ENCODE data around the gene TOE1. TPM values are rescaled to one million over a fixed set of nuclear protein-coding genes. Genes with fewer than 3 reads are reported as not detected.

Gene TOE1
- total and polyA plus RNA-seq, 2 donors (not counting 1 experiment from before 2014, with no cell fraction given), result 9.0 to 12.1 TPM

DNA sequence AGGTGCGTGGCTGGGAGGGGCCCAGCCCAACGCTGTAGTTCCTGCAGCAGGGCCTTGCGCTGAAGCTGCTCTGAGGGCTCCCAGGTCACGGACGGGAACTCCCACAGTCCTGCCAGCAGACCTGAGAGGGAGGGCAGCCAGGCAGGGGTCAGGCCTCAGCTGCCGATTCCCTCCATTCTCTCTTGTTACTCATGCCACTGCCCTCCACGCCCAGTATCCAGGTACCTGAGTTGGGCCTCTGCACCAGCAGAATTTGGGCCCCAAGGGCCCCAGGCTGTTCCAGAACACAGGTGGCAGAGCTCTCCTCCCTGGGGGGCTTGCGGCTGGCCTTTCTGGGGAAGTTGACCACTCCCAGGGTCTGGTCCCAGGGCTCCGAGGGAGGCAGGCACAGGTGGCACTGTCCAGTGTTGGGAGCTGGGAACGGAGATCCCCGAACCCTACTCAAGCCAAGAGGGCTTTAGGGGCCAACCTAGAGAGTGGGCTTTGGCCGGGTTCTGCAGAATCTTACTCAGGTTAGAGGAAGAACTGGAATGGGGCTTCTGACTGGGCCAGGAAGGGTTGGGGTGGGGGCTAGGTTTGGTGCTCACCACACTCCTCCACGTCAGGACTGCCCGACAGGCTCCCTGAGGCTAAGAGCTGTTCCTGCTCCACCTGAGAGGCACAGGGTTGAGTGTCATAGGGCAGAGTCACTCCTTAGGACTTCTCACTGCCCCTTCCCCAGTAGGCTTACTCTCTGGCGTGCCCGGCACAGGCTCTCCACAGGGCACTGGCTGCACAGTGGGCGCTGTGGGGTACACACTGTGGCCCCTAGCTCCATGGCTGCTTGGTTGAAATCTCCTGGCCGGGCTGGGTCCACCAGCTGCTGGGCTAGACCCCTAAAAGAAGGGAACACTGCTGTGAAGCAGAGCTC lies 8.3 kb upstream of the TOE1 start:
- no peaks in the 10 kb centered on the region for H3K9me3 ChIP-seq (ENCODE audit: control insufficient read depth, insufficient read depth, low read depth, low read length)
- H3K4me1 ChIP-seq (ENCODE audit: control insufficient read depth, extremely low read depth, insufficient read depth, low read length), result peaks cover 6% of the 10 kb centered on the region
- no peak overlapping the region for H3K27ac ChIP-seq (ENCODE audit: insufficient read depth, low read length)
- H3K27me3 ChIP-seq (ENCODE audit: control insufficient read depth, insufficient read depth, low read length), result no peaks in the 10 kb centered on the region
- no peaks in the 10 kb centered on the region for H4K20me1 ChIP-seq (ENCODE audit: control insufficient read depth, extremely low read depth, insufficient read depth, low read length)
- H3K79me2 ChIP-seq (ENCODE audit: control insufficient read depth, insufficient read depth, low read length), result no peaks in the 10 kb centered on the region
- no peak overlapping the region for H3K9ac ChIP-seq (ENCODE audit: insufficient read depth, low read length)
- no peak overlapping the region for H2AFZ ChIP-seq (ENCODE audit: low read length)
- DNase-seq (ENCODE audit: low read depth in 2 of 2), result no peak
- H3K36me3 ChIP-seq (ENCODE audit: control insufficient read depth, insufficient read depth, low read length), result peaks cover 5% of the 10 kb centered on the region
- no peak overlapping the region for H3K4me2 ChIP-seq (ENCODE audit: extremely low read depth, insufficient read depth, low read length)
- no peak overlapping the region for H3K4me3 ChIP-seq (replicated peaks in 1 of 4; ENCODE audit: control extremely low read depth in 1 of 4, insufficient read depth in 1 of 4, low read depth in 3 of 4, low read length in 4 of 4)
- TF ChIP-seq, protein P1, sequence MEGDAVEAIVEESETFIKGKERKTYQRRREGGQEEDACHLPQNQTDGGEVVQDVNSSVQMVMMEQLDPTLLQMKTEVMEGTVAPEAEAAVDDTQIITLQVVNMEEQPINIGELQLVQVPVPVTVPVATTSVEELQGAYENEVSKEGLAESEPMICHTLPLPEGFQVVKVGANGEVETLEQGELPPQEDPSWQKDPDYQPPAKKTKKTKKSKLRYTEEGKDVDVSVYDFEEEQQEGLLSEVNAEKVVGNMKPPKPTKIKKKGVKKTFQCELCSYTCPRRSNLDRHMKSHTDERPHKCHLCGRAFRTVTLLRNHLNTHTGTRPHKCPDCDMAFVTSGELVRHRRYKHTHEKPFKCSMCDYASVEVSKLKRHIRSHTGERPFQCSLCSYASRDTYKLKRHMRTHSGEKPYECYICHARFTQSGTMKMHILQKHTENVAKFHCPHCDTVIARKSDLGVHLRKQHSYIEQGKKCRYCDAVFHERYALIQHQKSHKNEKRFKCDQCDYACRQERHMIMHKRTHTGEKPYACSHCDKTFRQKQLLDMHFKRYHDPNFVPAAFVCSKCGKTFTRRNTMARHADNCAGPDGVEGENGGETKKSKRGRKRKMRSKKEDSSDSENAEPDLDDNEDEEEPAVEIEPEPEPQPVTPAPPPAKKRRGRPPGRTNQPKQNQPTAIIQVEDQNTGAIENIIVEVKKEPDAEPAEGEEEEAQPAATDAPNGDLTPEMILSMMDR (conservative IDR thresholded peaks at IDR 0.05 in 1 of 2, IDR thresholded peaks at IDR 0.05 in 1 of 2; ENCODE audit: low read depth in 1 of 2, low read length in 2 of 2), result no peak
- no peak for TF ChIP-seq EZH2 (IDR thresholded peaks at IDR 0.05; ENCODE audit: low read length, missing control alignments)

DNA sequence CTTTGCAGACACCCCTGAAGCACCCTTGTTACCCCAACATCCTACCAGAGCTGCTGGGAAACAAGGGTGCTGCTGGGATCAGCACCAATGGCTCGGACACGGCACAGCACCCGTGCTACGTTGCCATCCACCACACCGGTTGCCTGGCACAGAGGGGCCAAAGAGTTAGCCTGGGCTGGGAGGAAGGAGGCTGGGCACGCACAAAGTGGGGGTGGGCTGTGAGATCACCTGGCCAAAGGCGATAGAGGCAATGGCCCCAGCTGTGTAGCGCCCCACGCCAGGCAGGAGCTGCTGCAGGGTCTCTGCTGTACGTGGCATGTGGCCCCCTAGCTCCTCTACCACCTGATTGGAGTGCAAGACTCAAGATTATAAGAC lies 7.6 kb upstream of the TOE1 start:
- H3K4me1 ChIP-seq (ENCODE audit: control insufficient read depth, extremely low read depth, insufficient read depth, low read length), result peaks cover 3% of the 10 kb centered on the region
- H3K4me3 ChIP-seq (replicated peaks in 1 of 4; ENCODE audit: control extremely low read depth in 1 of 4, insufficient read depth in 1 of 4, low read depth in 3 of 4, low read length in 4 of 4), result no peak overlapping the region
- H3K79me2 ChIP-seq (ENCODE audit: control insufficient read depth, insufficient read depth, low read length), result no peaks in the 10 kb centered on the region
- no peak overlapping the region for H3K9ac ChIP-seq (ENCODE audit: insufficient read depth, low read length)
- no peak for DNase-seq (ENCODE audit: low read depth in 2 of 2)
- no peaks in the 10 kb centered on the region for H3K27me3 ChIP-seq (ENCODE audit: control insufficient read depth, insufficient read depth, low read length)
- H2AFZ ChIP-seq (ENCODE audit: low read length), result no peak overlapping the region
- no peaks in the 10 kb centered on the region for H4K20me1 ChIP-seq (ENCODE audit: control insufficient read depth, extremely low read depth, insufficient read depth, low read length)
- H3K9me3 ChIP-seq (ENCODE audit: control insufficient read depth, insufficient read depth, low read depth, low read length), result no peaks in the 10 kb centered on the region
- TF ChIP-seq EZH2 (IDR thresholded peaks at IDR 0.05; ENCODE audit: low read length, missing control alignments), result no peak
- TF ChIP-seq, protein P1 (conservative IDR thresholded peaks at IDR 0.05 in 1 of 2, IDR thresholded peaks at IDR 0.05 in 1 of 2; ENCODE audit: low read depth in 1 of 2, low read length in 2 of 2), result no peak
- no peak overlapping the region for H3K4me2 ChIP-seq (ENCODE audit: extremely low read depth, insufficient read depth, low read length)
- H3K36me3 ChIP-seq (ENCODE audit: control insufficient read depth, insufficient read depth, low read length), result peaks cover 5% of the 10 kb centered on the region
- H3K27ac ChIP-seq (ENCODE audit: insufficient read depth, low read length), result no peak overlapping the region

DNA sequence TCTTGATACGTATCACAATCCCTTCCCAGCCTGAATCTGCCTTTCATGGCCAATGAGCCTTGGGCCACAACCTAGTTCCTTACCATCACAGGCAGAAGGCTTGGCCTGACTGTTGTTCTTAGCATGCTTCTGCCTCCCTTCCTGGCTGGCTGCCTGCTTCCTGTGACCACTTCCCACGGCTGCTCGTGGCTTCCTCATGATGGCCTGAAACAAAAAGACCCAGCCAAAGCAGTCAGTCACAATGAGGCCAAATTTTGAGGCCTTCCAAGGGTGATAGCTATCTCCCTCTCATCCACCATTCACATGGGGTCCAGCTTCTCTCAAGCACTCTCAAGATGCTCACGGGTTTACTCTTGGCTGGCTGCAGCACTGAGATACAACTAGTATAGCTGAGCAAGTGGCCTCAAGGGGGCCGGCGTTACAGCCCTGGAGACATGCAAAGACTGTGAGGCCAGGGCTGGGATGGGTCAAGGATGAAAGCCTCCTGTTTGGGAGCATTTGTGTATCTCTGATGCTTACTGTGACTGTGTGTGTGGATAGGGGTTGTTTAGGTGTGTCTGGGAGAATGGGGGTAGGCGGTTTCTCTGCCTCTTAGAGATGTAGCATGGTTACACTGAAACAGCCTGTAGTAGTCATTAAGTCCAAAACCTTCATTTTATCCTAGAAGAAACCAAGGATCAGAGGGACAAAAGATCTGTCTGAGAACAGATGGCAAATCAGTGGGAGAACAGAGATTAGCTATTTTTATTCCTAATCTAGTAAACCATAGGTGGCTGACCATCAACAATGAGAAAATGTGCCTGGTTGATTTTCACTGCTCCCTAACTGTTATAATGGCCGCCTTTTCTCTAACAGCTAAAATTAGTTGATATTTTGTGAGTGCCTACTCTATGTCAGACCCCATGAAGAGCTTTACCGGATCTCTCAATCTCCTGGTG lies 5.4 kb upstream of the TOE1 start:
- H3K4me3 ChIP-seq (replicated peaks in 1 of 4; ENCODE audit: control extremely low read depth in 1 of 4, insufficient read depth in 1 of 4, low read depth in 3 of 4, low read length in 4 of 4), result no peak overlapping the region
- no peaks in the 10 kb centered on the region for H3K27me3 ChIP-seq (ENCODE audit: control insufficient read depth, insufficient read depth, low read length)
- no peak overlapping the region for H2AFZ ChIP-seq (ENCODE audit: low read length)
- H4K20me1 ChIP-seq (ENCODE audit: control insufficient read depth, extremely low read depth, insufficient read depth, low read length), result no peaks in the 10 kb centered on the region
- no peak overlapping the region for H3K4me2 ChIP-seq (ENCODE audit: extremely low read depth, insufficient read depth, low read length)
- H3K4me1 ChIP-seq (ENCODE audit: control insufficient read depth, extremely low read depth, insufficient read depth, low read length), result no peaks in the 10 kb centered on the region
- peaks cover 5% of the 10 kb centered on the region for H3K36me3 ChIP-seq (ENCODE audit: control insufficient read depth, insufficient read depth, low read length)
- H3K27ac ChIP-seq (ENCODE audit: insufficient read depth, low read length), result no peak overlapping the region
- H3K9me3 ChIP-seq (ENCODE audit: control insufficient read depth, insufficient read depth, low read depth, low read length), result no peaks in the 10 kb centered on the region
- no peak overlapping the region for H3K9ac ChIP-seq (ENCODE audit: insufficient read depth, low read length)
- H3K79me2 ChIP-seq (ENCODE audit: control insufficient read depth, insufficient read depth, low read length), result no peaks in the 10 kb centered on the region
- DNase-seq (ENCODE audit: low read depth in 2 of 2), result no peak
- TF ChIP-seq EZH2 (IDR thresholded peaks at IDR 0.05; ENCODE audit: low read length, missing control alignments), result no peak
- TF ChIP-seq, protein P1 (conservative IDR thresholded peaks at IDR 0.05 in 1 of 2, IDR thresholded peaks at IDR 0.05 in 1 of 2; ENCODE audit: low read depth in 1 of 2, low read length in 2 of 2), result no peak
